Neural crest cell (in vitro differentiated cells): ENCODE data around the gene NXPH4. TPM values are rescaled to one million over a fixed set of nuclear protein-coding genes. Genes with fewer than 3 reads are reported as not detected.

Experiments
- DNase-seq: peaks from one replicate; pipeline ENCODE4 v3.0.0; 2021; ENCODE audit warnings: low read depth, mixed read lengths, low spot score
- H3K27ac Mint-ChIP-seq: one replicate; pipeline ENCODE4 v1.8.0; 2021; ENCODE audit warnings: mild to moderate bottlenecking, mixed read lengths; ENCODE audit not compliant: unreplicated experiment
- H3K27me3 Mint-ChIP-seq: 2 replicates; pipeline ENCODE4 v1.8.0; 2021; ENCODE audit warnings: low read depth, mild to moderate bottlenecking, mixed read lengths
- H3K36me3 Mint-ChIP-seq: 2 replicates; pipeline ENCODE4 v1.8.0; 2021; ENCODE audit warnings: low read depth, mild to moderate bottlenecking, mixed read lengths
- H3K4me1 Mint-ChIP-seq: 2 replicates; pipeline ENCODE4 v1.8.0; 2021; ENCODE audit warnings: mixed read lengths
- H3K4me3 Mint-ChIP-seq: one replicate; pipeline ENCODE4 v1.8.0; 2021; ENCODE audit warnings: mild to moderate bottlenecking, mixed read lengths
- H3K9me3 Mint-ChIP-seq: 2 replicates; pipeline ENCODE4 v1.8.0; 2021; ENCODE audit warnings: mixed read lengths
- total RNA-seq: library from RNA; stranded (reverse); gene quantifications from 2 replicates; pipeline ENCODE4 v1.2.1, GENCODE V29; 2021
- TF ChIP-seq, protein P1 (sequence below): fragments of 200-600 bp; sonication (generic); conservative IDR thresholded peaks from 2 replicates; pipeline ENCODE4 v1.5.0; 2021; ENCODE audit warnings: antibody characterized with exemption, mild to moderate bottlenecking

Gene NXPH4
- total RNA-seq, 1 donor from 2014 or later = 0.91 TPM

DNA sequence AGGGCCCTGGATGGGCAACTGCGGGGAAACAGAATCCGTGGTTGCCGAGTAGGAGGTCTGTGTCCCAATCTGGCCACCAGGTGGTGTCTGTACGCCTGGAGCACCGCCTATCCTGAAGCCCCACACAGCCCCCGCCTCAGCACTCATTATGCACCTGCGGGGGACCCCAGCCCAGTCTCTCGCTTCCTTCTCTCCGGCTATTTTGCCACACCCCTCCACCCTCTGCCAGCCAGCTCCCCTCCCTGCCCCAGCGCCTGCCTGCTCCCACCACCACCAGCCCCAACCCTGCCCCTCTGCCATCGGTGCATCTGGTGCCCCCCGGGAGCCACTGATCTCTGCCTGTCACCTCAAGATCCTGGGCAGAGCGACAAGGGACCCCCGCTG, 2.2 kb upstream of the NXPH4 start:
- Mint-ChIP-seq H3K27ac (no peak overlapping the region), H3K36me3 (no peaks in the 10 kb centered on the region), H3K4me3 (peak overlapping the region; percentile 85), H3K27me3 (peaks cover 61% of the 10 kb centered on the region), H3K9me3 (no peaks in the 10 kb centered on the region), H3K4me1 (peaks cover 39% of the 10 kb centered on the region)
- TF ChIP-seq, protein P1, sequence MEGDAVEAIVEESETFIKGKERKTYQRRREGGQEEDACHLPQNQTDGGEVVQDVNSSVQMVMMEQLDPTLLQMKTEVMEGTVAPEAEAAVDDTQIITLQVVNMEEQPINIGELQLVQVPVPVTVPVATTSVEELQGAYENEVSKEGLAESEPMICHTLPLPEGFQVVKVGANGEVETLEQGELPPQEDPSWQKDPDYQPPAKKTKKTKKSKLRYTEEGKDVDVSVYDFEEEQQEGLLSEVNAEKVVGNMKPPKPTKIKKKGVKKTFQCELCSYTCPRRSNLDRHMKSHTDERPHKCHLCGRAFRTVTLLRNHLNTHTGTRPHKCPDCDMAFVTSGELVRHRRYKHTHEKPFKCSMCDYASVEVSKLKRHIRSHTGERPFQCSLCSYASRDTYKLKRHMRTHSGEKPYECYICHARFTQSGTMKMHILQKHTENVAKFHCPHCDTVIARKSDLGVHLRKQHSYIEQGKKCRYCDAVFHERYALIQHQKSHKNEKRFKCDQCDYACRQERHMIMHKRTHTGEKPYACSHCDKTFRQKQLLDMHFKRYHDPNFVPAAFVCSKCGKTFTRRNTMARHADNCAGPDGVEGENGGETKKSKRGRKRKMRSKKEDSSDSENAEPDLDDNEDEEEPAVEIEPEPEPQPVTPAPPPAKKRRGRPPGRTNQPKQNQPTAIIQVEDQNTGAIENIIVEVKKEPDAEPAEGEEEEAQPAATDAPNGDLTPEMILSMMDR = peak; percentile 77
- peak; percentile 71 for DNase-seq

DNA sequence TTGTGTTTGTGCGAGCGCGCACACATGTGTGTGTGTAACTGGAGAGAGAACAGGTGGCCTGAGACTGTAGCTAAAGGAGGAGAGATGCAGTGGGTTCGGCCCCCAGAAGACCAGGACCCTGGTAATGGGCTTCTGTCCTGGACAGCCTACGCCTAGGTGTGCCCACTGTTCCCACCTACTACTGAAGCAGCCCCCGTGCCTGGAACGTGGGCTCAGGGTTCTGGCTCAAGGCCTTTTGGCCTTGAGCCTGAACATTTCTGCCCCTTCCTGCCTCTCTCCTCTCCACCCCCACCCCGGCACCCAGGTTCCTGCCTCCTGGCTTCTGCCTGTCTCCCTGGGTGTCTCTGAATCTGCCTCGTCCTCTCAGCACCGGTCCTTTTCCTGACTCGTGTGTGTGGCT, 1.5 kb upstream of the NXPH4 start:
- H3K36me3 Mint-ChIP-seq = no peaks in the 10 kb centered on the region
- TF ChIP-seq, protein P1 = no peak
- DNase-seq = no peak
- peak overlapping the region; percentile 43 for H3K4me3 Mint-ChIP-seq
- H3K27me3 Mint-ChIP-seq = peaks cover 67% of the 10 kb centered on the region
- H3K27ac Mint-ChIP-seq = no peak overlapping the region
- H3K9me3 Mint-ChIP-seq = no peaks in the 10 kb centered on the region
- peaks cover 43% of the 10 kb centered on the region for H3K4me1 Mint-ChIP-seq

DNA sequence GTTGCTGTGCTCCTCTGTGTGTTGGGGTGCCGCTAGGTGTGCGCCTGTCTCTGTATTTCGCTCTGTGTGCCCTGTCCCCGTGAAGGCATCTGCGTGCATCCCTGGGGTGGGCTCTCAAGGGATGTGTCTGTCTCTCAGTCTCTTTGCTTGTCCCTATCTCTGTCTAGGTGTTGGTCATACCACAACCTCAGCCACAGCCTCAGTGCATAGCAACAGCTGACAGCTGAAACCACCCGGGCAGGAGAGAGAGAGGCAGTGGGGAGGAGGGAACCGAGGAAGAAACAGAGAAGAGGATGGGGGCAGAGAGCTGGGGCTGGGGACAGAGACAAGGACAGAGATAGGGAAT, 953 bp upstream of the NXPH4 start:
- H3K4me1 Mint-ChIP-seq = peaks cover 45% of the 10 kb centered on the region
- no peak for DNase-seq
- peaks cover 70% of the 10 kb centered on the region for H3K27me3 Mint-ChIP-seq
- H3K36me3 Mint-ChIP-seq = no peaks in the 10 kb centered on the region
- no peak overlapping the region for H3K27ac Mint-ChIP-seq
- H3K9me3 Mint-ChIP-seq = no peaks in the 10 kb centered on the region
- peak overlapping the region; percentile 43 for H3K4me3 Mint-ChIP-seq
- TF ChIP-seq, protein P1 = no peak

DNA sequence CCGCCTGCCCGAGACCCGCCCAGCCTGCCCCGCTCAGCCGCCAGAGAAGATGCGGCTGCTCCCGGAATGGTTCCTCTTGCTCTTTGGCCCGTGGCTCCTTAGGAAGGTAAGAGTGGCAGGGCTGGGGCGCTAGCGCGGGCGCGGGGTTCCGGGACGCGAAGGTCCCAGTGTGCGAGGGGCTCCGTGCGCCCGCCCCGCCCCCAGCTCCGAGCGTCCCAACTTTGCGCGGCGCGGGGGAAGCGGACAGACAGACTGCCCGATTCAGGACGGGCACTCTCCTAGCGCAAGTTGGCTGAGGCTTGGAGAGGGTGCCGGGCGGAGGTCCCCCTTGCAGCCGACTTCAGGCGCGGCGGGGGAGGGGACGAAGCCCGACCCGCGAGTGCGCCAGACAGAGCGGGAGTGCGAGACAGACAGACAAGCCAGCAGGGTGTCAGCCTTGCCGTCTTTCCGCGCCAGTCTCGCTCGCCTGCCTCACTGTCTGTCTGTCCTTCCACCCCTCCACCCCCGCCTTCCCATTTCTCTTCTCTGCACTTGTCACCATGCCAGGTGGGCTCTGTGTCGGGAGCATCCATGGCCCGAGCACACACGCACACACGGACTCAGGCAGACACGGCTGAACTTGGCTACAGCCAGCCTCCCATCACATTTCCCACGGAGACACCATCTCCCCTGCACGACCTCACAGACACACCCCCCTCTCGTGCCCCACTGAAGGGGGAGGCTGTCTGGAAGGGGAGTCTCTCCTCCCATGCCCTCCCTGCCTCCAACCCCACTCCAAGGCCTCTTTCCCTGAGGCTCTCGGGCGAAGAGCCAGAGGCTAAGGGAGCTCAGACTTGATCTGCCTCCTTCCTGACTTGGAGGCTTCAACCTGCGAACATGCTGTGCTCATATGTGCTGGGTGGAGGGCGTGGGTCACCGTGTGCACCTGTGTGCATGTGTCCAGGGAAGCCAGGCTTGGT, 606 bp downstream of the NXPH4 start:
- H3K36me3 Mint-ChIP-seq = no peaks in the 10 kb centered on the region
- no peak overlapping the region for H3K27ac Mint-ChIP-seq

DNA sequence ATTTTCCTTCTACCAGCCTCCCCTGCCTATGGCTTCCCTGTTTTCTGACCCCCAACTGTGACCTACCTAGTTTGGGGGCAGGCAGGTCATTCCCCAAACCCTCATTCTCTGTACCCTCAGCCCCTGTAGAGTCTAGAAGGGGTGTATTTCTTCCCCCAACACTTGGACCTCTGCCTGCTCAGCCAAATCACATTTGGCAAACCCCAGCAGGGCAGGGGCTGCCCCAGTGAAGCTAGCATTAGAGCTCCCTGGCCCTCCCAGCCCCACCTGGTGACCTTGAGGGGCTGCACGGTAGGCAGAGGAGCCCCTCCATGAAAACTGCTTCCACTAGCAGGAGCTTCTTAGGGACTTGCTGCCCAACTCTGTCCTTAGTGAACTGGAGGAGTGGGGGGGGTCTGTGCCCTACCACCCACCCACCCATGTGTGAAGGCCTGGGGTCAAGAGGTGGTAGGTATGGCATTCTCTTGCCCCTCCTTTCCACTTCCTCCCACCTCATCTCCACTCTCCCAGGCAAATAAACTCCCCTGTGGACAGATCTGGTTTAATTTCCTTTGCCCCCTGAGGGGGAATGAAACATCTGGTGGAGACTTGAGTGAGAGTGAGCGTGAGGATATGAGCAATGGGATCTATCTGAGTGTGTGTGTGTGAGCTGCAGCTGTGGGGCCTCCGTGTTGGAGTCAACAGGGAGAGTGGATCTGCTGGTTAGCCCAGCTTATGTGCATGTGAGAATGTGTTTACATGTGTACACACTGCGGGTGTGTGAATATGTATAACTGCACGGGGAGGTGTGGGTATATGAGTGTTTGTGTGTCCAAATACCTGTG, 1.6 kb downstream of the NXPH4 start:
- no peaks in the 10 kb centered on the region for H3K36me3 Mint-ChIP-seq
- H3K4me3 Mint-ChIP-seq = peak overlapping the region; percentile 83
- peaks cover 60% of the 10 kb centered on the region for H3K4me1 Mint-ChIP-seq
- TF ChIP-seq, protein P1 = no peak
- H3K9me3 Mint-ChIP-seq = no peaks in the 10 kb centered on the region
- H3K27ac Mint-ChIP-seq = no peak overlapping the region
- DNase-seq = no peak
- peaks cover 93% of the 10 kb centered on the region for H3K27me3 Mint-ChIP-seq

More for the DNA sequence above, 606 bp downstream of the NXPH4 start:
- no peaks in the 10 kb centered on the region for H3K9me3 Mint-ChIP-seq
- TF ChIP-seq, protein P1 = no peak
- DNase-seq = no peak
- peaks cover 86% of the 10 kb centered on the region for H3K27me3 Mint-ChIP-seq
- peak overlapping the region; percentile 83 for H3K4me3 Mint-ChIP-seq
- H3K4me1 Mint-ChIP-seq = peaks cover 56% of the 10 kb centered on the region
